ENCODE measurements around the gene SNRNP70. TPM values are rescaled to one million over a fixed set of nuclear protein-coding genes. Genes with fewer than 3 reads are reported as not detected.

The SNRNP70 gene
- polyA plus RNA-seq, 1 donor (not counting 4 experiments of a cell fraction or from before 2014, with no cell fraction given), result 149 TPM

GRCh38 chr19:49059053-49059452, 26.2 kb upstream of the SNRNP70 start:
- Histone ChIP-seq H3K4me3 (ENCODE audit: control insufficient read depth in 2 of 3, extremely low read depth in 1 of 3, insufficient read depth in 2 of 3, low read depth in 1 of 3, low read length in 3 of 3) (no peak overlapping the region), H3K9me3 (ENCODE audit: control insufficient read depth, low read depth, low read length) (no peaks in the 10 kb centered on the region), H4K20me1 (ENCODE audit: control insufficient read depth, extremely low read depth, insufficient read depth, low read length) (no peaks in the 10 kb centered on the region), H3K79me2 (ENCODE audit: control insufficient read depth, insufficient read depth, low read length) (no peaks in the 10 kb centered on the region), H2AFZ (ENCODE audit: control insufficient read depth, low read length) (no peak overlapping the region), H3K4me1 (ENCODE audit: control insufficient read depth, extremely low read depth, insufficient read depth, low read length) (peaks cover 21% of the 10 kb centered on the region), H3K36me3 (ENCODE audit: control insufficient read depth in 2 of 2, extremely low read depth in 1 of 2, insufficient read depth in 2 of 2, low read length in 2 of 2) (peaks cover 3 to 4% of the 10 kb centered on the region in 2 experiments), H3K9me1 (ENCODE audit: control insufficient read depth, extremely low read depth, insufficient read depth, low read length) (peaks cover 2% of the 10 kb centered on the region), H3K9ac (ENCODE audit: control insufficient read depth, extremely low read depth, insufficient read depth, low read length) (no peak overlapping the region), H3K27me3 (ENCODE audit: control insufficient read depth, extremely low read depth, insufficient read depth, low read length) (no peaks in the 10 kb centered on the region), H3K27ac (ENCODE audit: control insufficient read depth, insufficient read depth, low read length) (no peak overlapping the region), H3K4me2 (ENCODE audit: control insufficient read depth, extremely low read depth, insufficient read depth, low read depth, low read length) (no peak overlapping the region)
- DNase-seq (ENCODE audit: low read depth, low spot score), result no peak
- TF ChIP-seq CTCF (optimal IDR thresholded peaks at IDR 0.05 in 1 of 3, IDR thresholded peaks at IDR 0.05 in 1 of 3, conservative IDR thresholded peaks at IDR 0.05 in 1 of 3; ENCODE audit: extremely low read depth in 1 of 3, insufficient read depth in 2 of 3, low read length in 3 of 3), result no peak
- TF ChIP-seq EZH2 (IDR thresholded peaks at IDR 0.05; ENCODE audit: low read length), result no peak
- dilution Hi-C loops (cut with MboI; ENCODE audit: extremely low pct_ligation_motif_present, low sequenced_read_pairs), result no loop called here
- FAIRE-seq, result no peak

- H3K27me3 ChIP-seq (ENCODE audit: control insufficient read depth, extremely low read depth, insufficient read depth, low read length), result peaks cover 2% of the 10 kb centered on the region
- no peak overlapping the region for H2AFZ ChIP-seq (ENCODE audit: control insufficient read depth, low read length)
- no peak overlapping the region for H3K4me3 ChIP-seq (ENCODE audit: control insufficient read depth in 2 of 3, extremely low read depth in 1 of 3, insufficient read depth in 2 of 3, low read depth in 1 of 3, low read length in 3 of 3)
- no peak for DNase-seq (ENCODE audit: low read depth, low spot score)
- peaks cover 26% of the 10 kb centered on the region for H3K4me1 ChIP-seq (ENCODE audit: control insufficient read depth, extremely low read depth, insufficient read depth, low read length)
- no peaks in the 10 kb centered on the region for H3K79me2 ChIP-seq (ENCODE audit: control insufficient read depth, insufficient read depth, low read length)
- H3K9me1 ChIP-seq (ENCODE audit: control insufficient read depth, extremely low read depth, insufficient read depth, low read length), result peaks cover 2% of the 10 kb centered on the region
- H4K20me1 ChIP-seq (ENCODE audit: control insufficient read depth, extremely low read depth, insufficient read depth, low read length), result no peaks in the 10 kb centered on the region
- no peak for FAIRE-seq
- H3K9me3 ChIP-seq (ENCODE audit: control insufficient read depth, low read depth, low read length), result no peaks in the 10 kb centered on the region
- no peak overlapping the region for H3K27ac ChIP-seq (ENCODE audit: control insufficient read depth, insufficient read depth, low read length)
- no peak overlapping the region for H3K4me2 ChIP-seq (ENCODE audit: control insufficient read depth, extremely low read depth, insufficient read depth, low read depth, low read length)
- TF ChIP-seq EZH2 (IDR thresholded peaks at IDR 0.05; ENCODE audit: low read length) (no peak), CTCF (optimal IDR thresholded peaks at IDR 0.05 in 1 of 3, IDR thresholded peaks at IDR 0.05 in 1 of 3, conservative IDR thresholded peaks at IDR 0.05 in 1 of 3; ENCODE audit: extremely low read depth in 1 of 3, insufficient read depth in 2 of 3, low read length in 3 of 3) (no peak)
- dilution Hi-C loops (cut with MboI; ENCODE audit: extremely low pct_ligation_motif_present, low sequenced_read_pairs), result no loop called here
- peaks cover 3 to 4% of the 10 kb centered on the region in 2 experiments for H3K36me3 ChIP-seq (ENCODE audit: control insufficient read depth in 2 of 2, extremely low read depth in 1 of 2, insufficient read depth in 2 of 2, low read length in 2 of 2)
- no peak overlapping the region for H3K9ac ChIP-seq (ENCODE audit: control insufficient read depth, extremely low read depth, insufficient read depth, low read length)
These were observed 24.3 kb upstream of the SNRNP70 start for GRCh38 chr19:49061000-49061399.

All from keratinocyte (primary cell).